ENCODE data around the gene CCDC120.

- no peak for TF ChIP-seq CTCF (IDR thresholded peaks at IDR 0.05)
- no peak for TF ChIP-seq POLR2A (IDR thresholded peaks at IDR 0.05)
- no peak for TF ChIP-seq POLR2AphosphoS5 (IDR thresholded peaks at IDR 0.05)
These were observed 58.8 kb downstream of the CCDC120 start for GRCh38 chrX:49117581-49117980.

Measured in prostate gland (tissue), 2 donors.